B cell (primary cell): ENCODE results near the gene PYM1. TPM values are rescaled to one million over a fixed set of nuclear protein-coding genes. Genes with fewer than 3 reads are reported as not detected.
"Not testable (repeated sequence)": the region's sequence is repeated elsewhere in the genome, so short reads cannot be mapped to it uniquely, and the experiment has no call there.

Source experiments
- ATAC-seq: fragments of 200-7000 bp; cut with Tn5 transposase; one replicate; pipeline ENCODE4 v1.10.0; 2021; ENCODE audit warnings: low read depth, mild to moderate bottlenecking, moderate number of reproducible peaks, moderate library complexity
- CTCF ChIA-PET: fragments of 350-600 bp; sonication (Branson Sonifier 250); formaldehyde crosslinking; loops from one replicate; lab custom pipeline; 2021; ENCODE audit warnings: antibody characterized with exemption, inconsistent platforms; lab: Charles Lee
- POLR2A ChIA-PET: fragments of 350-600 bp; sonication (Branson Sonifier 250); formaldehyde crosslinking; loops from one replicate; lab custom pipeline; 2021; ENCODE audit warnings: antibody characterized with exemption; lab: Charles Lee
- DNase-seq: peaks from one replicate; pipeline ENCODE4 v3.0.0; 2013
- H2AFZ ChIP-seq: 2 replicates; pipeline ENCODE4 v1.6.1; 2012; ENCODE audit warnings: mild to moderate bottlenecking, low read depth, low read length; ENCODE audit not compliant: insufficient read depth, poor library complexity, severe bottlenecking
- H3K27ac ChIP-seq, 2 donors: 1 replicate in 1 of 2; 2 replicates in 1 of 2; pipeline ENCODE4 v1.5.1; 2012 to 2013; ENCODE audit warnings: low read length in 2 of 2, mild to moderate bottlenecking in 2 of 2, moderate library complexity in 1 of 2
- H3K27me3 ChIP-seq, 4 experiments: fragments of 200-600 bp in 1 of 4; sonication (generic) in 1 of 4; replicated peaks in 1 of 4; 1 replicate in 2 of 4; 2 replicates in 2 of 4; pipeline versions ENCODE4 v1.6.1 to v1.7.0; 2013 to 2016; ENCODE audit warnings: low read length in 3 of 4, mild to moderate bottlenecking in 2 of 4, mixed read lengths in 1 of 4, moderate library complexity in 1 of 4; ENCODE audit not compliant: insufficient read depth in 4 of 4, control insufficient read depth in 3 of 4; ENCODE audit errors: control extremely low read depth in 1 of 4
- H3K36me3 ChIP-seq, 2 experiments: replicated peaks in 1 of 2; 1 replicate in 1 of 2; 2 replicates in 1 of 2; pipeline versions ENCODE4 v1.6.1 to v1.7.1; 2013; ENCODE audit warnings: low read length in 1 of 2; ENCODE audit not compliant: insufficient read depth in 2 of 2, control insufficient read depth in 1 of 2; ENCODE audit errors: control extremely low read depth in 1 of 2, extremely low read depth in 1 of 2
- H3K4me1 ChIP-seq, 2 donors: fragments of 200-600 bp in 1 of 2; sonication (generic) in 1 of 2; 1 replicate in 1 of 2; 2 replicates in 1 of 2; pipeline versions ENCODE4 v1.5.1 to v1.6.1; 2013 to 2017; ENCODE audit warnings: low read length in 2 of 2; ENCODE audit not compliant: control insufficient read depth in 2 of 2, insufficient read depth in 2 of 2
- H3K4me2 ChIP-seq: replicated peaks from 2 replicates; pipeline ENCODE3; 2012; ENCODE audit warnings: mild to moderate bottlenecking, low read depth, low read length; ENCODE audit not compliant: poor library complexity, severe bottlenecking
- H3K4me3 ChIP-seq, 5 experiments: fragments of 200-600 bp in 1 of 5; sonication (generic) in 1 of 5; 1 replicate in 3 of 5; 2 replicates in 2 of 5; pipeline versions ENCODE4 v1.5.1 to v1.7.0; 2011 to 2016; ENCODE audit warnings: low read length in 4 of 5, mild to moderate bottlenecking in 4 of 5, low read depth in 2 of 5, control low read depth in 1 of 5, moderate library complexity in 1 of 5; ENCODE audit not compliant: insufficient read depth in 1 of 5; ENCODE audit errors: control extremely low read depth in 1 of 5, extremely low read depth in 1 of 5
- H3K79me2 ChIP-seq: fragments of 200-600 bp; sonication (generic); one replicate; pipeline ENCODE4 v1.6.0; 2016; ENCODE audit warnings: low read length; ENCODE audit not compliant: control insufficient read depth, insufficient read depth
- H3K9ac ChIP-seq: fragments of 200-600 bp; sonication (generic); 2 replicates; pipeline ENCODE4 v1.6.1; 2017; ENCODE audit warnings: mild to moderate bottlenecking, low read length, moderate library complexity
- H3K9me3 ChIP-seq, 3 donors: one replicate each; pipeline versions ENCODE4 v1.6.1 to v1.7.1; 2013; ENCODE audit warnings: low read length in 2 of 3; ENCODE audit not compliant: control insufficient read depth in 2 of 3, insufficient read depth in 1 of 3; ENCODE audit errors: control extremely low read depth in 1 of 3
- H4K20me1 ChIP-seq: 2 replicates; pipeline ENCODE4 v1.6.0; 2012; ENCODE audit warnings: mild to moderate bottlenecking, low read length; ENCODE audit not compliant: insufficient read depth, control insufficient read depth, poor library complexity, severe bottlenecking
- H3K27ac Mint-ChIP-seq: one replicate; pipeline ENCODE4 v1.8.0; 2021; ENCODE audit warnings: mixed read lengths
- H3K27me3 Mint-ChIP-seq: one replicate; pipeline ENCODE4 v1.8.0; 2021; ENCODE audit warnings: mixed read lengths
- H3K4me1 Mint-ChIP-seq: one replicate; pipeline ENCODE4 v1.8.0; 2021; ENCODE audit warnings: mixed read lengths
- H3K4me3 Mint-ChIP-seq: one replicate; pipeline ENCODE4 v1.8.0; 2021; ENCODE audit warnings: mixed read lengths
- H3K9me3 Mint-ChIP-seq: one replicate; pipeline ENCODE4 v1.8.0; 2022; ENCODE audit warnings: mixed read lengths; ENCODE audit not compliant: insufficient read depth
- EZH2 ChIP-seq: IDR thresholded peaks from 2 replicates; pipeline ENCODE4 v1.6.1; 2012; ENCODE audit warnings: borderline replicate concordance, low read depth, mild to moderate bottlenecking, moderate library complexity, low read length; ENCODE audit not compliant: insufficient read depth, poor library complexity, severe bottlenecking
- WGBS: methylation state at CpG from one replicate; pipeline ENCODE4 v1.1.5; 2013; ENCODE audit warnings: missing lambda C conversion rate; ENCODE audit not compliant: insufficient coverage; 5-methylcytosine and 5-hydroxymethylcytosine counted together
- intact Hi-C: fragments of 100-400 bp; cut with micrococcal nuclease; formaldehyde crosslinking; loops from one replicate; pipeline ENCODE4 v1.10.0; 2022
- polyA plus RNA-seq: library from polyadenylated mRNA; depleted of rRNA; stranded (reverse); fragments of >200 nt; gene quantifications from 2 replicates; pipeline ENCODE4 v1.2.3, GENCODE V29; 2012
- total RNA-seq, 2 donors: library from RNA; stranded (reverse); fragments of 120-200 nt in 1 of 2; gene quantifications; 1 replicate in 1 of 2; 2 replicates in 1 of 2; pipeline versions ENCODE4 v1.2.3 to v1.2.4, GENCODE V29; 2013 to 2022

The PYM1 gene
- total and polyA plus RNA-seq, 2 donors (not counting 1 experiment from before 2014, with no cell fraction given) = 22.5 to 39.2 TPM

GRCh38 chr12:55925371-55925770, 2.3 kb downstream of the PYM1 start:
- peaks cover 4% of the 10 kb centered on the region for H4K20me1 ChIP-seq
- WGBS = 87% methylated on average over 3 of the region's 4 CpGs
- peaks cover 56% of the 10 kb centered on the region for H3K79me2 ChIP-seq
- no peak overlapping the region for H3K4me2 ChIP-seq
- no peak for TF ChIP-seq EZH2
- DNase-seq (no peak), ATAC-seq (no peak)
- H2AFZ ChIP-seq = no peak overlapping the region
- H3K4me1 ChIP-seq = peaks cover 23 to 33% of the 10 kb centered on the region in 2 donors
- H3K27me3 Mint-ChIP-seq = no peaks in the 10 kb centered on the region
- H3K4me3 Mint-ChIP-seq = peak overlapping the region; percentile 94
- no peaks in the 10 kb centered on the region for H3K27me3 ChIP-seq
- H3K9ac ChIP-seq = no peak overlapping the region
- H3K27ac Mint-ChIP-seq = peak overlapping the region; percentile 97
- H3K4me1 Mint-ChIP-seq = peaks cover 45% of the 10 kb centered on the region
- H3K27ac ChIP-seq = peak overlapping the region in 1 of 2 donors; percentile 2
- H3K36me3 ChIP-seq = peaks cover 1 to 27% of the 10 kb centered on the region in 2 experiments
- intact Hi-C loops = loop anchor here (5.0 to 10.0 kb wide), 4 partner anchors 192 to 762 kb away; partner anchors contain the start of genes PTGES3, RPL41 and ZC3H10
- ChIA-PET POLR2A (no interaction called here), CTCF (interaction anchor here (0.8 to 10.3 kb wide), 15 partner anchors 8 to 236 kb away, joined by 3 to 155 read pairs (median 7); partner anchors contain the start of genes DNAJC14, ORMDL2, RAB5B and SARNP)
- no peak overlapping the region for H3K4me3 ChIP-seq
- no peaks in the 10 kb centered on the region for H3K9me3 ChIP-seq
- H3K9me3 Mint-ChIP-seq = no peaks in the 10 kb centered on the region

GRCh38 chr12:55923648-55924047, 4.0 kb downstream of the PYM1 start:
- POLR2A ChIA-PET = not testable (repeated sequence)
- H3K4me1 Mint-ChIP-seq = peaks cover 33% of the 10 kb centered on the region

More at GRCh38 chr12:55923648-55924047, 4.0 kb downstream of the PYM1 start:
- not testable (repeated sequence) for H3K27ac Mint-ChIP-seq, H3K9me3 Mint-ChIP-seq, H3K27me3 Mint-ChIP-seq, H3K4me3 ChIP-seq, H3K9me3 ChIP-seq, H3K4me2 ChIP-seq, H3K27ac ChIP-seq, DNase-seq, ATAC-seq, H3K9ac ChIP-seq, H2AFZ ChIP-seq, H3K4me3 Mint-ChIP-seq, H3K27me3 ChIP-seq
- Histone ChIP-seq H3K79me2 (peaks cover 73% of the 10 kb centered on the region), H3K4me1 (peaks cover 7 to 16% of the 10 kb centered on the region in 2 donors), H3K36me3 (peaks cover 1 to 27% of the 10 kb centered on the region in 2 experiments), H4K20me1 (peaks cover 10% of the 10 kb centered on the region)
- CTCF ChIA-PET = interaction anchor here (0.7 to 5.2 kb wide), 3 partner anchors 17 to 186 kb away, joined by 3 to 49 read pairs (median 7); no protein-coding TSS in a partner anchor
- intact Hi-C loops = loop anchor here (10.0 kb wide), 1 partner anchor 279 kb away; no protein-coding TSS in a partner anchor
- 98% methylated on average over 4 of the region's 9 CpGs for WGBS
